Measurements from ENCODE around the gene CARS2.

DNA sequence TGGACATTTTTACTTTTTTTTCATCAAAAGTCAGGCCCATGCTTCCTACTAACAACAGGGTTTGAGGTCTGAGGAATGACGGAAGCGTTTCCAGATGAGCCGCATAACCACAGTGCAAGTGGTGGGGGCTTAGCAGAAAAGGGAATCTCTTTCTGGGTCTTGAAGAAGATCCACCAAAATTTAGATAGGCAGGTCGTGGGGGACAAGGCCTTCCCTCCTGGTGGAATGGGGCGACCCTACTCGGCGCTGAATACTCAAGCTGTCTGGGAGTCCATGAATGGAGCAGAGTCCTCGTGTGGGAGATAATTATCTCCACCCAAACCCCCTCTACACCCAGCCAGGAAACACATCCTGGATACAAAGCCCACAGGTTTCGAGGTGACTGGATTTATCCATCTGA is 36.9 kb downstream of the CARS2 start:
- TF ChIP-seq FOSL2 (IDR thresholded peaks at IDR 0.05): no peak
- no peak for TF ChIP-seq FOSL2 (CRISPR knock-in tag; IDR thresholded peaks at IDR 0.05)
- TF ChIP-seq RCOR1 (IDR thresholded peaks at IDR 0.05; ENCODE audit: low read depth, low read length): no peak
- no peak for TF ChIP-seq CTCF (IDR thresholded peaks at IDR 0.05)
- TF ChIP-seq USF2 (IDR thresholded peaks at IDR 0.05): no peak
